IMR-90 (cell line): ENCODE data around the gene SCFD2.

Experiments
- BHLHE40 ChIP-seq: fragments of 150-350 bp; IDR thresholded peaks from 2 replicates; pipeline ENCODE4 v1.6.1; 2016; ENCODE audit warnings: mild to moderate bottlenecking, low read depth, low read length
- MAFK ChIP-seq: IDR thresholded peaks from 2 replicates; pipeline ENCODE4 v1.6.1; 2012; ENCODE audit warnings: low read depth, low read length, improper control_type of control experiment
- POLR2A ChIP-seq: IDR thresholded peaks from 2 replicates; pipeline ENCODE4 v1.6.1; 2012; ENCODE audit warnings: mild to moderate bottlenecking, low read depth, low read length
- RCOR1 ChIP-seq: IDR thresholded peaks from 2 replicates; pipeline ENCODE4 v1.6.1; 2012; ENCODE audit warnings: mild to moderate bottlenecking, low read length, improper control_type of control experiment; ENCODE audit not compliant: insufficient replicate concordance
- RFX5 ChIP-seq: IDR thresholded peaks from 2 replicates; pipeline ENCODE4 v1.8.0; 2012; ENCODE audit warnings: low read depth, mild to moderate bottlenecking, low read length, moderate library complexity
- TF ChIP-seq, protein P1 (sequence below): conservative IDR thresholded peaks from 2 replicates; pipeline ENCODE4 v1.5.1; 2012; ENCODE audit warnings: mild to moderate bottlenecking, low read depth, low read length, improper control_type of control experiment

DNA sequence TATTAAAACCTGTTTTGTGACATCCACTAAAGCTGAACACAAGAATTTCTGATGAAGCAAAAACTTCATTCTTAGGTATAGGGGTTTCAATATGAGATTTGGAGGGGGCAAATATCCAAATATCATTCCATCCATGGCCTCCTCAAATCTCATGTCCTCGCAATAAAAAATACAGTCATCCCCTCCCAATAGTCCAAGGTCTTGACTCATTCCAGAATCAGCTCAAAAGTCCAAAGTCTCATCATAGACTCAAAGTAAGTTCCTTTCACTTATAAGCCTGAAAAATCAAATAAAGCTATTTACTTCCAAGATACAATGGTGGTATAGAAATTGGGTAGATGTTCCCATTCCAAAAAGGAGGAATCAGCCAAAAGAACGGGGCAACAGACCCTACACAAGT is 213.4 kb downstream of the SCFD2 start:
- TF ChIP-seq RCOR1 (no peak), BHLHE40 (no peak), POLR2A (no peak), MAFK (no peak), RFX5 (no peak)
- TF ChIP-seq, protein P1, sequence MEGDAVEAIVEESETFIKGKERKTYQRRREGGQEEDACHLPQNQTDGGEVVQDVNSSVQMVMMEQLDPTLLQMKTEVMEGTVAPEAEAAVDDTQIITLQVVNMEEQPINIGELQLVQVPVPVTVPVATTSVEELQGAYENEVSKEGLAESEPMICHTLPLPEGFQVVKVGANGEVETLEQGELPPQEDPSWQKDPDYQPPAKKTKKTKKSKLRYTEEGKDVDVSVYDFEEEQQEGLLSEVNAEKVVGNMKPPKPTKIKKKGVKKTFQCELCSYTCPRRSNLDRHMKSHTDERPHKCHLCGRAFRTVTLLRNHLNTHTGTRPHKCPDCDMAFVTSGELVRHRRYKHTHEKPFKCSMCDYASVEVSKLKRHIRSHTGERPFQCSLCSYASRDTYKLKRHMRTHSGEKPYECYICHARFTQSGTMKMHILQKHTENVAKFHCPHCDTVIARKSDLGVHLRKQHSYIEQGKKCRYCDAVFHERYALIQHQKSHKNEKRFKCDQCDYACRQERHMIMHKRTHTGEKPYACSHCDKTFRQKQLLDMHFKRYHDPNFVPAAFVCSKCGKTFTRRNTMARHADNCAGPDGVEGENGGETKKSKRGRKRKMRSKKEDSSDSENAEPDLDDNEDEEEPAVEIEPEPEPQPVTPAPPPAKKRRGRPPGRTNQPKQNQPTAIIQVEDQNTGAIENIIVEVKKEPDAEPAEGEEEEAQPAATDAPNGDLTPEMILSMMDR: no peak
